Osteoblast (primary cell): ENCODE measurements around the gene POLL. TPM values are rescaled to one million over a fixed set of nuclear protein-coding genes. Genes with fewer than 3 reads are reported as not detected.

Experiments used
- DNase-seq: peaks from one replicate; pipeline ENCODE4 v3.0.0; 2011; ENCODE audit warnings: low spot score, mixed read lengths; ENCODE audit not compliant: insufficient read length; ENCODE audit errors: missing footprints
- H2AFZ ChIP-seq: 2 replicates; pipeline ENCODE4 v1.6.0; 2011; ENCODE audit warnings: mild to moderate bottlenecking, low read length
- H3K27ac ChIP-seq: 2 replicates; pipeline ENCODE4 v1.5.1; 2011; ENCODE audit warnings: mild to moderate bottlenecking, low read depth, low read length, moderate library complexity
- H3K27me3 ChIP-seq: 2 replicates; pipeline ENCODE4 v1.6.0; 2012; ENCODE audit warnings: mild to moderate bottlenecking, control low read depth, inconsistent platforms, low read length, moderate library complexity; ENCODE audit not compliant: insufficient read depth
- H3K36me3 ChIP-seq: 2 replicates; pipeline ENCODE4 v1.5.1; 2011; ENCODE audit warnings: mild to moderate bottlenecking, low read length, control low read depth, moderate library complexity; ENCODE audit not compliant: insufficient read depth
- H3K4me1 ChIP-seq: 2 replicates; pipeline ENCODE4 v1.5.1; 2011; ENCODE audit warnings: mild to moderate bottlenecking, low read length, control low read depth, moderate library complexity; ENCODE audit not compliant: insufficient read depth
- H3K4me2 ChIP-seq: 2 replicates; pipeline ENCODE4 v1.6.0; 2011; ENCODE audit warnings: mild to moderate bottlenecking, low read length; ENCODE audit not compliant: insufficient read depth
- H3K4me3 ChIP-seq: fragments of 200-600 bp; sonication (generic); 3 replicates; pipeline ENCODE4 v1.5.1; 2012; ENCODE audit warnings: mild to moderate bottlenecking, low read length, inconsistent platforms; ENCODE audit not compliant: insufficient read depth
- H3K79me2 ChIP-seq: 2 replicates; pipeline ENCODE4 v1.6.0; 2012; ENCODE audit warnings: mild to moderate bottlenecking, low read length, control low read depth, inconsistent platforms; ENCODE audit not compliant: insufficient read depth
- H3K9me3 ChIP-seq: 2 replicates; pipeline ENCODE4 v1.5.1; 2011; ENCODE audit warnings: low read depth, low read length, control low read depth
- H4K20me1 ChIP-seq: 2 replicates; pipeline ENCODE4 v1.6.0; 2012; ENCODE audit warnings: mild to moderate bottlenecking, low read length, control low read depth; ENCODE audit not compliant: insufficient read depth
- total RNA-seq: library from RNA; depleted of rRNA; stranded (reverse); fragments of >200 nt; gene quantifications from 2 replicates; pipeline ENCODE4 v1.2.3, GENCODE V29; 2012
- TF ChIP-seq, protein P1 (sequence below): IDR thresholded peaks from 2 replicates; pipeline ENCODE4 v1.5.1; 2011; ENCODE audit warnings: mild to moderate bottlenecking, low read depth, low read length, moderate library complexity; ENCODE audit errors: extremely low read depth

Gene POLL
- total RNA-seq, 1 donor: 18.5 TPM

DNA sequence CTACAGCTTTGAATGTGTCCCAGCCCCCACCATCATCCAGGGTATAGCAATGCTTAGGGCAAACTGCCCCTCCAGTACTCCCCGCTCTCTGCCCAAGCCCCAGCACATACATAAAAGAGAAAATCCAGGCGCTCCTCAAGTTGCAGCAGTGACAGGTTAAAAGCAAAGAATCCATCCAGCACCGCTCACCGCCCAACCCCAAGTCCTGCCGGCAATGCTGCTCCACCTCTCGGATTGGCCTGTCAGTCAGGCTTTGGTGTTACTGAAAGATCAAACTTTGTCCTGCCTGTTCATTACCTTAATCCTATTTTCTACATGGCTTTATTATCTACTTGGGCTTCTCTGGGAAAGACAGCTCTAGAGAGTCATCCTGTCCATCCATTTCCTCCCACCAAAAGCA is 31.9 kb upstream of the POLL start:
- TF ChIP-seq, protein P1, sequence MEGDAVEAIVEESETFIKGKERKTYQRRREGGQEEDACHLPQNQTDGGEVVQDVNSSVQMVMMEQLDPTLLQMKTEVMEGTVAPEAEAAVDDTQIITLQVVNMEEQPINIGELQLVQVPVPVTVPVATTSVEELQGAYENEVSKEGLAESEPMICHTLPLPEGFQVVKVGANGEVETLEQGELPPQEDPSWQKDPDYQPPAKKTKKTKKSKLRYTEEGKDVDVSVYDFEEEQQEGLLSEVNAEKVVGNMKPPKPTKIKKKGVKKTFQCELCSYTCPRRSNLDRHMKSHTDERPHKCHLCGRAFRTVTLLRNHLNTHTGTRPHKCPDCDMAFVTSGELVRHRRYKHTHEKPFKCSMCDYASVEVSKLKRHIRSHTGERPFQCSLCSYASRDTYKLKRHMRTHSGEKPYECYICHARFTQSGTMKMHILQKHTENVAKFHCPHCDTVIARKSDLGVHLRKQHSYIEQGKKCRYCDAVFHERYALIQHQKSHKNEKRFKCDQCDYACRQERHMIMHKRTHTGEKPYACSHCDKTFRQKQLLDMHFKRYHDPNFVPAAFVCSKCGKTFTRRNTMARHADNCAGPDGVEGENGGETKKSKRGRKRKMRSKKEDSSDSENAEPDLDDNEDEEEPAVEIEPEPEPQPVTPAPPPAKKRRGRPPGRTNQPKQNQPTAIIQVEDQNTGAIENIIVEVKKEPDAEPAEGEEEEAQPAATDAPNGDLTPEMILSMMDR: no peak
- no peaks in the 10 kb centered on the region for H3K9me3 ChIP-seq
- H3K79me2 ChIP-seq: no peaks in the 10 kb centered on the region
- H3K4me2 ChIP-seq: no peak overlapping the region
- no peaks in the 10 kb centered on the region for H3K27me3 ChIP-seq
- H4K20me1 ChIP-seq: peaks cover 15% of the 10 kb centered on the region
- no peak overlapping the region for H2AFZ ChIP-seq
- H3K4me1 ChIP-seq: peaks cover 5% of the 10 kb centered on the region
- DNase-seq: no peak
- H3K36me3 ChIP-seq: peaks cover 3% of the 10 kb centered on the region
- H3K27ac ChIP-seq: no peak overlapping the region
- no peak overlapping the region for H3K4me3 ChIP-seq

DNA sequence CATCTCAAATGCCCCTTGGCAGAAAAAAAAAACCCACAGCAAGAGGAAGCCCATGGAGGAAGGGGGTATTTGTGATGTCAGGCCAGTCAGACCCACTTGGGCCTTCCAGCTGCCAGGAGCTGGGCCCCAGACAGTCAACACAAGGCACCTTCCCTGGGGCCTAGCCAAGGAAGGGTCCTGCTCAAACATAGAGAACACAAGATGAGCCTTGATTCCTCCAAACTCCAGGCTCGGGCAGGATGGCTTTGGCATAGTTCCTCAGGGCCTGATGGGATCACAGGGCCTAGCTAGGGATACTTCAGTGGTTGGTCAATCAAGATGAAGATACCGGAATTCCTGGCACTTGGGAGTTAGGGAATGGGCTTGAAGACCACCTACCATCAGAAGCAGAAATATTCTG is 30.8 kb upstream of the POLL start:
- H3K4me2 ChIP-seq: no peak overlapping the region

DNA sequence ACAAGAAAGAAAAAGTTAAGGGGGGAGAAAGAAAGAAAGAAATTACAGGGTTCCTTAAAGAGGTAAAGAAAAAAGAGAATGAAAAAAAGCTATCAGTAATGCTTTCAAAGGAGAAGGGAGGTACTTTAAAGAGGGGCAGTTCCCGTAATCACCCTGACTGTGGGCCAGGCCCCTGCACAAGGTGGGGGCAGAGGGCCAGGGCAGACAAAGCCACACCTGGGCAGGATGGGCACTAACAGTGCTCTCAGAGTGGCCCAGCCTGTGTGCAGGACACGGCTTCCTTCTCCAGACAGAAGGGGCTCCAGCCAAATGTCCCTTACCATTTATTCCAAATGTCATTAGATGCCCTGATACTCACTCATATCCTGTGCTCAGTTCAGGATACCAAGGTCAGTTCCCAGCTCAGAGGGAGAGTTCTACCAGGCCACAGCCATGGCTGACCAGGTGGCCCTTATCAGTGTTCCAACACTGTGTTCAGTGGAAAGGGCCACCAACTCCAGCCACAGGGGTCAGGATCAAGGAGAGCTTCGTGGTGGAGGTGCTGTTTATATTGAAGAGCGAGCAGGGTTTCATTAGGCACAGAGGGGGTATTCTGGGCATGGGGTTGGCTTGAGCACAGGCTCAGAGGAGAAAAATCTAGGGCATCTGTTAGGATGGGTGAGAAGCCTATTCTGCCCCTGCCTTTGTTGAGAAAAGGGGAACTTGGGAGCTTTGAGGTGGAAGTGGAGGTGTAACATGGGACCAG is 29.9 kb upstream of the POLL start:
- no peak overlapping the region for H3K4me3 ChIP-seq
- H3K79me2 ChIP-seq: no peaks in the 10 kb centered on the region
- H2AFZ ChIP-seq: no peak overlapping the region
- TF ChIP-seq, protein P1: no peak
- no peak overlapping the region for H3K27ac ChIP-seq
- H4K20me1 ChIP-seq: peaks cover 11% of the 10 kb centered on the region
- H3K27me3 ChIP-seq: no peaks in the 10 kb centered on the region
- H3K4me2 ChIP-seq: no peak overlapping the region
- DNase-seq: no peak
- H3K4me1 ChIP-seq: no peaks in the 10 kb centered on the region
- no peaks in the 10 kb centered on the region for H3K9me3 ChIP-seq
- H3K36me3 ChIP-seq: peaks cover 3% of the 10 kb centered on the region

More for the DNA sequence above, 30.8 kb upstream of the POLL start:
- H3K27me3 ChIP-seq: no peaks in the 10 kb centered on the region
- H3K4me1 ChIP-seq: no peaks in the 10 kb centered on the region
- H3K36me3 ChIP-seq: peaks cover 3% of the 10 kb centered on the region
- peaks cover 11% of the 10 kb centered on the region for H4K20me1 ChIP-seq
- H3K79me2 ChIP-seq: no peaks in the 10 kb centered on the region
- H3K4me3 ChIP-seq: no peak overlapping the region
- TF ChIP-seq, protein P1: no peak
- H3K27ac ChIP-seq: no peak overlapping the region
- no peak for DNase-seq
- no peaks in the 10 kb centered on the region for H3K9me3 ChIP-seq
- H2AFZ ChIP-seq: no peak overlapping the region

DNA sequence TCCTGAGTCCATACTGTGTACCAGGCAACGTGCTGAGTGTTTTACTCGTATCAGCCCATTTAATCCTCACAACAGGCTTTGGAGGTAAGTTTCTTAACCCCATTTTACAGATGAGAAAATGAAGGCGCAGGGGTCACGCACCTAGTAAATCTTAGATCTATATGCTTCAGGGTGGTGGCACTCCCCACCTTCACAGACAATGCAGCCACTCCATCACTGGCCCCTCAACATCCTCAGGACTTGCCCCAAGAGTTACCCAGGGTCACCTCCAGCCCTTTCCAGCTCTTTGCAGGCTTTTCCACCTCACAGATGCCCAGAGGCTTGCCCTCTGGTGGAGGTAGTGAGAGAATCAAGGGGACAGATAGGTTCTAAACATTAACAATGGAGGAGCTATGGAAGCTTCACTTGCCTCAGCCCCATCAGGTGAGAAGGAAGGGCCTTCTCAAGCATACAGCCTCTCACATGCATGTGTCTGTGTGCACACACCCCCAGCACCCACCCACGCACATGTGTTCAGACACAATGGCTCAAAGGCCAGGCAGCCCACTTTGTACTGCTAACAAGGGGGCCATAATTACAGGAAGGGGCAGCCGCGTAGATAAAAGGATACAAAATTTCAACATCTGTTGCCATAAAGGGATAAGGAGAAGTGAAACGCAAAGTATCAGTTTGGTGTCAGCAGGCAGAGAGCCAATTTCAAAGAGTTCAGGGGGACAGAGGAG is 29.2 kb upstream of the POLL start:
- Histone ChIP-seq H3K4me1 (no peaks in the 10 kb centered on the region), H2AFZ (no peak overlapping the region), H3K27me3 (no peaks in the 10 kb centered on the region), H4K20me1 (peaks cover 11% of the 10 kb centered on the region), H3K27ac (no peak overlapping the region), H3K36me3 (peaks cover 3% of the 10 kb centered on the region), H3K4me3 (no peak overlapping the region), H3K4me2 (no peak overlapping the region), H3K79me2 (no peaks in the 10 kb centered on the region), H3K9me3 (no peaks in the 10 kb centered on the region)
- DNase-seq: no peak
- TF ChIP-seq, protein P1: peak; percentile 13
